ENCODE measurements around the gene C16orf86.

C16orf86 gene

DNA sequence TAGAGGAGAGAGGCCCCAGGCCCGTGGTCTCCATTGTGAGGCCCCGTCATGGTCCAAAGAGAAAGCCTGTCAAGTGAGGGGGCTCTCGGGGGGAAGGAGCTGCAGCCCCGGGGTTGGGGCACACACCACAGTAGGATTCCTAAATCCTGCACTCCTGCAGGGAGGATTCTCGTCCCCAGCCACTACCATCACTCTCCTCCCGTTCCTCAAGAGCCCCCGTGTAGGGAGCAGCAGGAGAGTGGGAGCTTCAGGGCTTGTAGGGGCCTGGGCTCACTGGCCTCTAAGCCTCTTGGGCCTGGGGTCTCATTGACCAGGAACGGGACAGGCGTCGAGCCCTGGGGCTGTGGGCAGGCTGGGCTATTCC lies 821 bp downstream of the C16orf86 start:
- no peak for DNase-seq (ENCODE audit: low read depth in 2 of 2)

DNA sequence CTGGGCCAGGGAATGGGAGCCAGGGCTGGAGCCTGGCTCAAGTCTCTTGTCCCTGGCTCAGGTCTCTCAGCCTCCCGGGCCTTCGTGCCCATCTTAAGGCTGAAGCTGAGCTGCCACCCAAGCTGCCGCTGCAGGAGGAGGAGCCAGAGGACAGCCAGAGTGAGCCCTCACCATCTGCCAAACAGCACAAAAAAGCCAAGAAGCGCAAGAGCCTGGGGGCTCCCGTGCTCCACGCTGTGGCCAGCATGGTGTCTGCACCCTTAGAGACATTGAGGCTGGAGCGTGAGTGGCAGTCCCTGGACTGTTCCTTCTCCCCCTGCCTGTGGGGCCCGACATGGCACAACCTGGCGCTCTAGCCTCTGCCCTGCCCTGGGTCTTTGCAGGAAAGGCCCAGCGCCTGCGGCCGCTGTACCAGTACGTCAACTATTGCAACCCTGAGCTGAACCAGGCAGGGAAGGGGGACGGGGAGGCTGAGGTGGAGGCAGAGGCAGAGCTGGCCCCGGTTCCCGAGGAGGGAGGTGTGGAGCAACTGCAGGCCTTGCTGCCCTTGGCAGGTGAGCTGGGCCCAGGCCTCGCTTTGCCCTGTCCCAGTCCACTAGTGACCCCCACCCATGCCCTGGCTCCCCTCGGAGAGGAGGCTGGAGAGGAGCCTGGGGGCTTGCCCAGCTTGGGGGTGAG lies 1.3 kb downstream of the C16orf86 start:
- DNase-seq (ENCODE audit: low read depth in 2 of 2) = peak; percentile 82 to 84

- DNase-seq (ENCODE audit: low read depth in 2 of 2) = no peak
Measured at GRCh38 chr16:67668495-67669157, 2.0 kb downstream of the C16orf86 start.

DNA sequence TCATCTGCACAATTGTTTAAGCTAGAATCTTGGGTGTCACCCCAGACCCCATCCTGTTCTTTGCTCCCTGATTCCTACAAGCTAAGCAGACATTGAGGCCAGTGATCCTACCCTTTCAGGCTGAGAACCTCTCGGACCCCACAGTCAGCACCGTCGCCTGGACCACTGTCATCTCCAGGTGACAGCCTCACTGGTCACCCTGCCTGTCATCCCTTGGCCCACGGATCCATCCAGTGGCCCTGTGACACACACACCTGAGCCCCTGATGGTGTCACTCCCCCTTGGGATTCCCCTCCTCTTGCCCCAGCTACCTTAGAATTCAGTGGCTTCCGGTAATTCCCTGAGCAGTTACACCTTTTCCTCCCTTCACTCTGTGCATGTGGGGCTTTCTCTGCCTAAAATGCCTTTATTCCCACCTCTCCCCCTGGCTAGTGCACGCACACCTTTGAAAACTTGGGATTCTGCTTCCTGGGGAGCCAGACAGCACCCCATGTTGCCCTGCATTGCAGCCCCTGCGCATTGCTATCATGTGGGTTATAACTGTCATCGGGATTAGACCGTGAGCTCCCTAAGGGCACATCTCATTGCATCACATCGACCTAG lies 3.0 kb downstream of the C16orf86 start:
- no peak for DNase-seq (ENCODE audit: low read depth in 2 of 2)

DNA sequence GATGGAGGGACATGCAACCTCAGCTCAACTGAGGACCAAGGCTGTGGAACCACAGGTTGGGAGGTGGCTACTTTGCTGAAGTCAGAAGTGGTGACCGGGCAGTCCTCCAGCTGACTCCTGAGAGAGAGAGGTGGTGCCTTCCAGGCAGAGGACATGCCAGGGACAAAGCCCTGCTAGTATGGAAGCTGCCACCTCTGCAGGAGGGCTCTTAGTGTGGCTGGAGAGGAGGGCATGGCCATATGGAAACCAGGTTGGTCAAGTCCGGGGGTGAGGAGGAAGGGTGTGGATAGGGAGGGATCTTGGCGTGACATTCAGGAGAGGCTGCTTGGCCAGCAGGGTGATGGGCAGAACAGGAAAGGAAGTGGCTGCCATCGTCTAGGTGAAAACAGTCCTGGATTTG lies 5.7 kb downstream of the C16orf86 start:
- no peak for DNase-seq (ENCODE audit: low read depth in 2 of 2)

- peak; percentile 25 to 29 for DNase-seq (ENCODE audit: low read depth in 2 of 2)
Measured at GRCh38 chr16:67672739-67673662, 6.4 kb downstream of the C16orf86 start.

DNA sequence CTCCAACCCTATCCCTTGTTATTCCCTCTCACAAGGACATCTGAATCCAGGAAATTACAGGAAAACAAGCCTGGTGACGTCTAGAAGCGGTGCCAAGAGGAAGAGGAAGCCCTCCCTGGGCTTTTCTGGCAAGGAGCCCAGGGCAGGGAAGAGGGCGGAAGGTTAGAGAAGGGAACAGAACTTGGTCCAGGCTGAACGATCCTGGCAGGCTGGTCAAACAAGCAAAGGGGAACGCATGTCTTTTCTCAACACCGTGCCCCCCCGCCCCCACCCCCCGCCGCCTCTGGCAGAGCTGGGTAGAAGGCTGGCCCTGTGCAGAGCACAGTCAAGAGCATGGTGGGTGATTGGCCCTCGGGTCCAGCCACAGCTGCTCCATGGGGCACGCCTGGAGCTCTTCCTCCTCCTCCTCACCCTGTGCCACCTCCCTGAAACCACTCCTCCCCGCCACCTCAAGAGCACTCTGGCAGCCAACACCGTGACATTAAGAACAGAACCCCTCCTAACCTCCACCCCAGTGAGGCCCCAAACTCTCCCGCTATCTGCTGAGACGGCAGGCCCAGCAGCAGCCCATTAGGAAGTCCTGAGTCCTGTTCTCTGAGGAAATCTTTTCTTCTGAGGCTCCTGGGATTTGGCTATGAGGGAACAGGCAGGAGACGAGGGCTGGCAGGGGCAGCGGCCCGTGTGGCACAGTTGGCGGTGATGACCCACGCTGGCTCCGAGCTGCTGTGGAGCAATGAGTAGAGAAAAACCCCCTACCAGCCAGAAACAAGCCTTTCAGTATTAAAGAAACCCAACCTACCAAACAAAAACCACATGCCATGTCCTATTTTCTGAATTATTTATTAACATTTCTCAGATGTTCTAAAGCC lies 7.3 kb downstream of the C16orf86 start:
- no peak for DNase-seq (ENCODE audit: low read depth in 2 of 2)

- no peak for DNase-seq (ENCODE audit: low read depth in 2 of 2)
Measured at GRCh38 chr16:67674851-67675578, 8.4 kb downstream of the C16orf86 start.

- no peak for DNase-seq (ENCODE audit: low read depth in 2 of 2)
Measured at GRCh38 chr16:67675579-67675935, 8.9 kb downstream of the C16orf86 start.

- DNase-seq (ENCODE audit: low read depth in 2 of 2) = no peak
Measured at GRCh38 chr16:67675999-67676398, 9.4 kb downstream of the C16orf86 start.

DNA sequence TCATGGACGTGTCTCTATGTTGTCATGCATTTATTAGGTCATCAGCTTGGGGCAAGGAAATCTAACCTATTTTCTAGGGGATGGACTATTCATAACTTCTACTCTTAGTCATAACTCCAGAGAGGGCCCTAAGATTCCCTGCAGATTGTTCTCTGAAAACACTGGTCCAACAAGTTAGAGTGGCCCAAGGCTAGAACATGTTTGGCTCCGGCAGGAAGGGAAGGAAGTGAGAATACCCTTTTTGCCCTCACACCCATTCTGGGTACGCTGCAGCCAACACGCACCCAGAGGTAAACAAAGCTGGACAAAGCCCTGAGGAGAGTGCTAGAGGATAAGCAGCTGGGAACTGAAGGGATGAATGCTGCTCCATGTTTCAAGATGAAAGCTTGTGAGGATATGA lies 9.9 kb downstream of the C16orf86 start:
- DNase-seq (ENCODE audit: low read depth in 2 of 2) = no peak

GRCh38 chr16:67676939-67677338 lies 10.3 kb downstream of the C16orf86 start:
- DNase-seq (ENCODE audit: low read depth in 2 of 2) = no peak

GRCh38 chr16:67677712-67678111 lies 11.1 kb downstream of the C16orf86 start:
- DNase-seq (ENCODE audit: low read depth in 2 of 2) = no peak

DNA sequence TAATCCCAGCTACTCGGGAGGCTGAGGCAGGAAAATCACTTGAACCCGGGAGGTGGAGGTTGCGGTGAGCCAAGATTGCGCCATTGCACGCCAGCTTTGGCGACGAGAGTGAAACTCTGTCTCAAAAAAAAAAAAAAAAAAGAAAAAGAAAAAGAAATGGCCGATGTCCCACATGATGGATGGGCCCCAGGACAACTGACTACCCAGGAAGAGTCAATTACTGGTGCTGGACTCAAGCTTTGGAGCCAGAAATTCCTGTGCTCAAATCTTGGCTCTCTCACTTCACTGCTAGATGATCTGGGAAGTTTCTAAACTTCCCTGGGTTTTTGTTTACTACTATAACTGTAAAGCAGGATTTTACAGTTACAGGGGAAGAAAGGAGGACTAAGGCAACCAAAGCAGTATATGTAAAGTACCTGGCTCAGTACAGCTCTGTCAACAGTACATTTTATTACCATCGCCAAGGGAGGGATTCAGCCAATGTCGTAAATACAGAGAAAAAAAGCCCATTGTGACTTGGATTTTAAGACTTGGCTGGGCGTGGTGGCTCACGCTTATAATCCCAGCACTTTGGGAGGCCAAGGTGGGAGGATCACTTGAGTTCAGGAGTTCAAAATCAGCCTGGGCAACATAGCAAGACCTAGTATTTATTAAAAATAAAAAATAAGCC lies 11.9 kb downstream of the C16orf86 start:
- DNase-seq (ENCODE audit: low read depth in 2 of 2) = no peak

DNA sequence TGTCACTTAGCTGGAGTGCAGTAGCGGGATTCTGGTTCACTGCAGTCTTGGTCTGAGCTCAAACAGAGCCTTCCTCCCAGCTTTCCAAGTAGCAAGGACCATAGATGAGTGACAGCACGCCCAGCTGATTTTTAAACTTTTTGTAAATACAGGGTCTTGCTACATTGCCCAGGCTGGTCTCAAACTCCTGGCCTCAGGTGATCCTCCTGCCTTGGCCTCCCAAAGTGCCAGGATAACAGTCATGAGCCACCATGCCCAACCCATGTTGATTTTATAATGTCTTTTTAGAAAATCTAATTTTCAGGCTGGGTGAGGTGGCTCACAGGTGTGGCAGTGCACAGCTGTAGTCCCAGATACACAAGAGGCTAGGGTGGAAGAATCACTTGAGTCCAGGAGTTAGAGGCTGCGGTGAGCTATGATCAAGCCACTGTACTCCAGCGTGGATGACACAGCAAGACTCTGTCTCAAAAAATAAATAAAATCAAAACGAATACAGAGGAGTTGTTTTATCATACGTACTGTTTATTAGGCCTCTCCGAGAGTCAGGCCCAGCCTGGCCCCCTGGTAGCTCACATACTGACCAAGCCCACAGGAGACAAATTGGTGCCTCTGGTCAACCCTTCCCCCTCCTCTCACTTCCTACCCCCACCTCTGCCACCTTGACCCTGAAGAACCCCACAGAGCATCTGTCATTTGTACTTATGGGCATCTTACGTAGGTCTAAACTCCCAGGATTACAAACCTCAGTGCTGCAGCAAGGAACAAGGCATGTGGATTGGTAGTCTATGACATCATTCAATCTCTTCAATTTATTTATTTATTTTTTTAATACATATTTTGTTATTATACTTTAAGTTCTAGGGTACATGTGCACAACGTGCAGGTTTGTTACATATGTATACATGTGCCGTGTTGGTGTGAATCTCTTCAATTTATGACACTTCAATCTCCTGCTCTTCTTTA lies 13.6 kb downstream of the C16orf86 start:
- DNase-seq (ENCODE audit: low read depth in 2 of 2) = no peak

DNA sequence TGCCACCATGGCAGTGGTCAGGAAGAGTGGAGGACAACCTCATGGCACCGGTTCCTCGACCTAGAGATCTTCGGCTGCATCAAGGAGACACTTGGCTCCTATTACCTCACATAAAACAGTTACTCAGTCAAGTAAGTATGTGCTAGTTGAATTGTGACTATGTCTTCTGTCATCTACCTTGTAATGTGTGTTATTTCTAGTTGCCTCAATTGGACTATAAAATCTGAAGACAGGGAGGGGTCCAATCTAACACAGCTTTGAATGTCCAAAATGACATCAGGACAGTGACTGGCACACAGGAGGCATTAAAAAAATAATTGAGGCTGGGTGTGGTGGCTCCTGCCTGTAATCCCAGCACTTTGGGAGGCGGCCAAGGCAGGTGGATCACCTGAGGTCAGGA lies 17.2 kb downstream of the C16orf86 start:
- DNase-seq (ENCODE audit: low read depth in 2 of 2) = no peak

GRCh38 chr16:67685388-67686112 lies 18.9 kb downstream of the C16orf86 start:
- DNase-seq (ENCODE audit: low read depth in 2 of 2) = no peak

Measured in fibroblast of skin of left quadriceps (primary cell).